GM11168 (cell line): Measurements from ENCODE around the gene TMEM168.
"Not testable (repeated sequence)": the region's sequence is repeated elsewhere in the genome, so short reads cannot be mapped to it uniquely, and the experiment has no call there.

Source experiments
- in situ Hi-C: fragments of 300-500 bp; cut with MboI; formaldehyde crosslinking; loops from one replicate; pipeline ENCODE4 v1.12.0; 2022; ENCODE audit warnings: low sequenced_read_pairs; ENCODE audit not compliant: unreplicated experiment

Gene TMEM168

GRCh38 chr7:112789817-112790585 is at the start of gene TMEM168:
TMEM168 (minus strand) TSS chr7:112790393; CDS start chr7:112784825, 5,568 bp downstream.
- in situ Hi-C loops = no loop called here

- in situ Hi-C loops = not testable (repeated sequence)
Measured at GRCh38 chr7:112835928-112836327, 45.7 kb upstream of the TMEM168 start.

- in situ Hi-C loops = no loop called here
Measured at GRCh38 chr7:112833082-112833481, 42.9 kb upstream of the TMEM168 start.

GRCh38 chr7:112830769-112831168 is 40.6 kb upstream of the TMEM168 start:
- in situ Hi-C loops = no loop called here

GRCh38 chr7:112828696-112829095 is 38.5 kb upstream of the TMEM168 start:
- in situ Hi-C loops = no loop called here

DNA sequence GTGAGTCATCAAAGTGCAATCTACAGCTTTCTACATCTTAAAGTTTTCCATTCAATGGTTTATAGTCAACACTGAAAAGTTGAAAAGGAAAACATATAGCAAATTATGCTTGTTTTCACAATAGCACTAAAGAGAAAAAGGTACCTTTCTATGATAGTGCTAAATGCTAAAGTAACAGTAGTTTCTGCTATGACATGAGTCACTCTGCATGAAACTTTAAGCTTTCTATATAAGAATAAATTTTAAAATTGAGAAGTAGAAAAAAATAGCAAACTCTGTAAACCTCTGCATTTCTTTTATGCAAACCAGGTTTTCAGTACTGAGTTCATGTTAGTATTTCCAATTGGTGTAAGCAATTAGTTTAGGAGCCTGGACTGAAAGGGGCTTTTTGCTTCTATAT is 31.2 kb upstream of the TMEM168 start:
- in situ Hi-C loops = no loop called here

- in situ Hi-C loops = no loop called here
Measured at GRCh38 chr7:112819536-112819935, 29.3 kb upstream of the TMEM168 start.

GRCh38 chr7:112806156-112806555 is 16.0 kb upstream of the TMEM168 start:
- in situ Hi-C loops = no loop called here

- in situ Hi-C loops = no loop called here
Measured at GRCh38 chr7:112802406-112802805, 12.2 kb upstream of the TMEM168 start.

- in situ Hi-C loops = no loop called here
Measured at GRCh38 chr7:112800486-112800885, 10.3 kb upstream of the TMEM168 start.

DNA sequence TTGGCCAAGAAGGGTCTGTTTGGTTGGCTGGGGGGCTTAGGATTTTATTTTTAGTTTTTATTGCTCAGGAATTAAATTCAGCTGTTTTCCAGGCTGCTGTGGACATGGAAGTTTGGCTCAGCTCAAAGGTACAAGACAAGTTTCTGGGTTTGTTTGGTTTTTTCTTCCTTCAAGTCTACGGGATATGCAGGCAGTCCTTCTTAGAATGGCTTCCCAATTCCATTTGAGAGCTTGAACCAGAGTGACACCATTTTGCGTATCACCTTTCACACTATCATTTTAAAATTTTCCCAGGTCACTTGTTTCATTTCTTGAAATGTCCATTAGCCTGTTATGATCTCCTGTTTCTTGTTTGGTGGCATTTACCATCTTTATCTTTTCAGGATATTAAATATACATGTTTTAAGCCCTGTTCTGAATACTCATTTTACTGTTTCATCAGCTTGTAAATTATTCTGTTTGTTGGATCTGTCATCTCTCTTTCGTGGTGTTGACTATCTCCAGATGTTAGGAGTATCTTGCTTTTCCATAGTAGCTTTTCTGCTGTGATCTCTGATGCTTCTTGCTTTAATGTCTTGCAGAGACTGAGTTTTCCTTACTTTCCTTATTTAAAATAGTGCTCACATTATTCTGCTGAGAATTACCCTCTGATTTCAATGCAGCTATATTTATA is 9.4 kb upstream of the TMEM168 start:
- in situ Hi-C loops = no loop called here

GRCh38 chr7:112798274-112799159 is 8.3 kb upstream of the TMEM168 start:
- in situ Hi-C loops = no loop called here

- in situ Hi-C loops = not testable (repeated sequence)
Measured at GRCh38 chr7:112796552-112796951, 6.4 kb upstream of the TMEM168 start.

GRCh38 chr7:112792441-112792840 is 2.2 kb upstream of the TMEM168 start:
- in situ Hi-C loops = no loop called here

DNA sequence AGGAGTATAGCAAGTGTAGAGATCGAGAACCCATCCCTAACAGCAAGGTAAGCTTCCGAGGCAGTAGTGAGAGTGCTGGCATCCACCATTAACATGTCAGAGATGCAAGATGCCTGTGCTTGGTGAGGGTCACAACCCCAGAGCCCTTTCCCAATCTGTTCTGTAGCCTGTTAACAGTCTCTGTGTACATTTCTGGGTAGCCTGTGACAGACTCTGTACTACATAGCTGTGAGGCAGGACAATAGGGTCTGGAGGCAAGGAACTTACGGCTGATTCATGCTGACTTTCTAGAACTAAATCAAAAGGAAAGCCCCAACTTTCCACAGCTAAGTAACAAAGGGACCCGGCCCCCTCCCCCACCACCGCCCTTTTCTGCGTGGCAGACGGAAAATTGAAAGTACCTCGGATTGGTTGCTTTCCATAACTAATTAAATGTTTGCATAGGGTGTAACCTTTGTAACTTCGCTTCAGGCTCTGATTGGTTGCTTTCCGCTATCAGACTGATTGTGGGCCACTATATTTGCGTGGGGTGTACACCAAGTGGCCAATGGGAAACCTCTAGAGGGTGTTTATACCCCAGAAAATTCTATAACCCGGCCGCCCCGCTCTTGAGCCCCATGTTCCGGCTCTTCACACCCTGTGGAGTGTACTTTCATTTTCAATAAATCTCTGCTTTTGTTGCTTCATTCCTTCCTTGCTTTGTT is 1.4 kb upstream of the TMEM168 start:
- in situ Hi-C loops = no loop called here

GRCh38 chr7:112790586-112791003 is 402 bp upstream of the TMEM168 start:
- in situ Hi-C loops = no loop called here

DNA sequence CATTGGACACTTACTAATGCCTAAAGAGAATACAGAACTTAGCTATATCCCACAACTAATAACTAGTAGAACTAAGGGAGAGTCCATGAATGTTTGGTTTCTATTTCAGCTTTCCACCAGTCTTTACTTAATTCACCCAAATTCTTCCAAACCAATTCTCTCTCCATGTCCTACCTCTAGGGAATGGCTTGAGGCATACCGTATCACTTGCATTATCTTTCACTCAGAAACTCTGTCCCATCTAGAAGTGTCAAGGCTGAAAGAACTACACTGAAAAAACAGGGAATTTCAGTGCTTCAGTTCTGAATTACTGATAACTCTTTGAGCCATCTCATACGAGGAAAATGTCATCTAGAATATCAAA is 758 bp downstream of the TMEM168 start:
- in situ Hi-C loops = no loop called here

GRCh38 chr7:112788778-112789343 is 1.3 kb downstream of the TMEM168 start:
- in situ Hi-C loops = no loop called here

GRCh38 chr7:112784603-112785002 is 5.6 kb downstream of the TMEM168 start:
- in situ Hi-C loops = no loop called here

DNA sequence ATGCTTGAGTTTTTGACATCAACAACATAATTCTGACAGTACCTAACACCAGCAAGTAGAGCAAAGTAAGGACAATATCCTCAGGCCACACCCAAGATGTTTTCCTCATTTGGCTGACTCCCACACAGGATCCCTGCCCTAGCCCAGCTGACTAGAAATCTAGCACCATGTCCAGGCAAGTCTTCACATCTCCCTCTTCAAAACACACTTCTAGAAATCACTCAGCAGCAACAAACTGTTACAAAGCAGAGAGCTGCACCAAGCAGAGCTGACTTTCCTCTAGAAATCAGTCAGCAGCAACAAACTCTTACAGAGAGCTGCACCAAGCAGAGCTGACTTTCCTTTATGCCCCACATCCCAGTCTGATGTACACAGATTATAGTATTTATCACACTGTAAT is 7.7 kb downstream of the TMEM168 start:
- in situ Hi-C loops = no loop called here
